Vein endothelial cell (primary cell): ENCODE data around the gene SUMO3. TPM values are rescaled to one million over a fixed set of nuclear protein-coding genes. Genes with fewer than 3 reads are reported as not detected.

ENCODE experiments used
- total RNA-seq: library from RNA; depleted of rRNA; stranded (reverse); fragments of >200 nt; gene quantifications from 2 replicates; pipeline ENCODE4 v1.2.3, GENCODE V29; 2012

The SUMO3 gene
- 96.0 and 96.6 TPM in 2 replicates for total RNA-seq

DNA sequence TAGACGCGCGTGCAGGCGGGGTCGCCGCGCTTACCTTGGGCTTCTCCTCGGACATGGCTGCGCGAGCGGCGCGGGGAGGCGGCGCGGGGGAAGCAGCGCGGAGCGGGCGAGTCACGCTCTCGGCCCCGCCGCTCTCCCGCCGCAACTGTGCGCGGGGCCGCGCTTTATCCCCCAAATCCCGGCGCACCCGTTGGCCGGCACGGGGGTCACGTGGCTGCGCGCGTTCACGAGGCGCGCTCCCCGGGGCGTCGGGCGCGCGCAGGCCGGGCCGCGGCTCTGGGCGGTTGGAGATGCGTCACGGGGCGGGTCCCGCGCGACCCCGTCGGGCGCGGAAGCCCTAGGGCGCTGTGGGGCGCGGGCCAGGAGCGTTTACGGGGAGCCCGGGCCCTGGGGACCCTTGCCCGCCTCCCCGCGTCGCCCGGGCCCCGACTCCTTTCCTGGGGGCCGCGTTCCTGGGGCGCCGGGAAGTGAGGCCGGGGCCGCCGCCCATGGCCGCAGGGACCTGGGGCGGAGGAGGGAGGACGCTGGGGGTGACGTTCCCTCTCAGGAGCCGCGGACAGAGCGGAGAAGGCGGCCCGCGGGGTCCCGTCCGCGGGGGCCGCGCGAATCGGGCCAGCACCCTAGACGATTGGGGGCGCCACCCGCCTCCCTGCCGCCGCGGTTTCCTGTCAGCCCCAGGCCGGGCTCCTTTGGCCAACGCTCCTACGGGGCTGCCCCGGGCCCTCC is at the start of gene SUMO3:
Gene SUMO3 (minus strand): TSS at position 149 of the 726 bp plus-strand sequence. CDS start 94 bp downstream, at position 55.

DNA sequence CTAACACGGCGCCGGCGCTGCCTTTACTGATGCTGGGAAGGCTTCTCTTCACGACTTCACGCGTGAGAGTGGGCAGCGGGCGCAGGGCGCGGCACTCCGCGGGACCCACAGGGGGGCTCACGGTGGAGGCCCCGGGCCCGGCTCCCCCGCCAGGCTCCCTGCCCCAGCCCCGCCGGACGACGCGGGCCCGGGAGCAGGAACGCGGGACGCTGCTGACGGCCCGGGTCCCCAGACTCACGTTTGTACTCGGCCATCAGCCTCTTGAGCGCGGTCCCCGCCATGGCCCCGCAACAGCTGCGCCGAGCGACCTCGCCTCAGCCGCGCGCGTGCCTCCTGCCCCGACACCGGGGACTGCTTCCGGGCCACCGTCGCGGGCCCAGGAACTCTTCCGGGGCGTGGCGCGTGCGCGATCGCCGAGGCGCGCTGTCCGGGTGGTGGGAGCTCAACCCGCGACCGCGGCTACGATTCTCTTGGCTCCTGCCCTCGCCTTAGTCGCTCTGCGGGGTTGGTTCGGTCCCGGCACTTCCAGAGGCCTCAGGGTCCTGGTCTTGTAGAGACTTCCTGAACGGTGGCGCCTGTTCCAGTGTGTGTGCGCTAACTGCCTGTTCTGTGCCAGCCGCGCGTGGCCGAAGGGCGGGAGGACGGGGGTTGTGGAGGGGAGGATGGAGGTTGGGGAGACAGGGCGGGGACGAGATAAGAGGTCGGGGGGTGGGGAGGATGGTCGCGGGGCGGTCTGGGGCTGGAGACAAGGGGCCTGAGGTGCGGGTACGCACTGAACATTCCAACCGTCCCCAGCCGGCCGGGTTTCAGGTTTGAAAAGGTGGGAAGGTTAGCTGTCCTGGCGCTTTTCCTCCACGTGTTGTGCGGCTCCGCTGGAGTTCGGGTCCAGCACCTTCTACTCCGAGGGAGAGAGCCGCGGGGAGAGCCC is 16.1 kb downstream of the SUMO3 start, which contains the start of gene UBE2G2:
Gene UBE2G2 (minus strand): TSS at position 353 of the 928 bp plus-strand sequence. CDS start 72 bp downstream, at position 281.

Other genes starting within 250 kb of the SUMO3 start
- gene KRTAP10-4, start 244.3 kb downstream of the SUMO3 start, total RNA-seq = not detected in 2 replicates
- gene KRTAP10-5, start 237.5 kb downstream of the SUMO3 start, total RNA-seq = not detected in 2 replicates
- not detected in 2 replicates for gene KRTAP10-6, start 225.6 kb downstream of the SUMO3 start, total RNA-seq
- not detected in 2 replicates for gene KRTAP10-7, start 217.5 kb downstream of the SUMO3 start, total RNA-seq
- not detected in 2 replicates for gene KRTAP10-8, start 206.0 kb downstream of the SUMO3 start, total RNA-seq
- gene KRTAP10-9, start 191.0 kb downstream of the SUMO3 start, total RNA-seq = not detected in 2 replicates
- not detected in 2 replicates for gene KRTAP10-10, start 180.7 kb downstream of the SUMO3 start, total RNA-seq
- not detected in 2 replicates for gene KRTAP10-11, start 171.6 kb downstream of the SUMO3 start, total RNA-seq
- gene KRTAP12-4, start 163.4 kb downstream of the SUMO3 start, total RNA-seq = not detected in 2 replicates
- not detected in 2 replicates for gene KRTAP12-3, start 160.1 kb downstream of the SUMO3 start, total RNA-seq
- not detected in 2 replicates for gene KRTAP12-2, start 151.1 kb downstream of the SUMO3 start, total RNA-seq
- not detected in 2 replicates for gene KRTAP12-1, start 135.9 kb downstream of the SUMO3 start, total RNA-seq
- not detected in 2 replicates for gene KRTAP10-12, start 120.9 kb downstream of the SUMO3 start, total RNA-seq
- gene TSPEAR, start 106.5 kb downstream of the SUMO3 start, total RNA-seq = not detected in 2 replicates
- 105 and 121 TPM in 2 replicates for gene UBE2G2, start 16.2 kb downstream of the SUMO3 start, total RNA-seq
- 382 and 467 TPM in 2 replicates for gene PTTG1IP, start 55.6 kb upstream of the SUMO3 start, total RNA-seq
- 0.33 and 0.48 TPM in 2 replicates for gene ITGB2, start 102.8 kb upstream of the SUMO3 start, total RNA-seq
- 21.6 and 22.2 TPM in 2 replicates for gene SLX9, start 122.0 kb upstream of the SUMO3 start, total RNA-seq